ENCODE data around the gene PLAC8L1.

Gene PLAC8L1

GRCh38 chr5:146079695-146080373 is 25.5 kb downstream of the PLAC8L1 start:
- DNase-seq (ENCODE audit: low spot score): no peak

GRCh38 chr5:146078566-146078965 is 26.8 kb downstream of the PLAC8L1 start:
- no peak for DNase-seq (ENCODE audit: low spot score)

- no peak for DNase-seq (ENCODE audit: low spot score)
Measured at GRCh38 chr5:146076455-146076854, 28.9 kb downstream of the PLAC8L1 start.

GRCh38 chr5:146076028-146076427 is 29.3 kb downstream of the PLAC8L1 start:
- no peak for DNase-seq (ENCODE audit: low spot score)

GRCh38 chr5:146073239-146073900 is 32.0 kb downstream of the PLAC8L1 start:
- no peak for DNase-seq (ENCODE audit: low spot score)

- no peak for DNase-seq (ENCODE audit: low spot score)
Measured at GRCh38 chr5:146072595-146072994, 32.8 kb downstream of the PLAC8L1 start.

GRCh38 chr5:146071171-146071570 is 34.2 kb downstream of the PLAC8L1 start:
- DNase-seq (ENCODE audit: low spot score): no peak

GRCh38 chr5:146070746-146071145 is 34.6 kb downstream of the PLAC8L1 start:
- DNase-seq (ENCODE audit: low spot score): no peak

GRCh38 chr5:146069780-146070099 is 35.6 kb downstream of the PLAC8L1 start:
- DNase-seq (ENCODE audit: low spot score): no peak

- DNase-seq (ENCODE audit: low spot score): no peak
Measured at GRCh38 chr5:146068977-146069779, 36.2 kb downstream of the PLAC8L1 start.

GRCh38 chr5:146068206-146068605 is 37.2 kb downstream of the PLAC8L1 start:
- DNase-seq (ENCODE audit: low spot score): no peak

- DNase-seq (ENCODE audit: low spot score): no peak
Measured at GRCh38 chr5:146066968-146067367, 38.4 kb downstream of the PLAC8L1 start.

- no peak for DNase-seq (ENCODE audit: low spot score)
Measured at GRCh38 chr5:146060221-146060585, 45.2 kb downstream of the PLAC8L1 start.

- DNase-seq (ENCODE audit: low spot score): no peak
Measured at GRCh38 chr5:146059460-146060220, 45.7 kb downstream of the PLAC8L1 start.

GRCh38 chr5:146055432-146055831 is 49.9 kb downstream of the PLAC8L1 start:
- DNase-seq (ENCODE audit: low spot score): no peak

- no peak for DNase-seq (ENCODE audit: low spot score)
Measured at GRCh38 chr5:146052780-146053179, 52.6 kb downstream of the PLAC8L1 start.

GRCh38 chr5:146051678-146052077 is 53.7 kb downstream of the PLAC8L1 start:
- DNase-seq (ENCODE audit: low spot score): peak; percentile 21

- no peak for DNase-seq (ENCODE audit: low spot score)
Measured at GRCh38 chr5:146050086-146050485, 55.3 kb downstream of the PLAC8L1 start.

- DNase-seq (ENCODE audit: low spot score): no peak
Measured at GRCh38 chr5:146049704-146050026, 55.7 kb downstream of the PLAC8L1 start.

- DNase-seq (ENCODE audit: low spot score): peak; percentile 65
Measured at GRCh38 chr5:146048994-146049703, 56.2 kb downstream of the PLAC8L1 start.

- DNase-seq (ENCODE audit: low spot score): no peak
Measured at GRCh38 chr5:146047396-146047795, 58.0 kb downstream of the PLAC8L1 start.

- DNase-seq (ENCODE audit: low spot score): no peak
Measured at GRCh38 chr5:146043722-146044121, 61.7 kb downstream of the PLAC8L1 start.
